Adrenal gland (tissue), 5 donors: ENCODE results near the gene ETFB.

Source experiments
- CTCF ChIP-seq, 6 experiments: fragments of 450-650 bp in 4 of 6; fragments of 200-600 bp in 2 of 6; sonication (generic) in 1 of 6; IDR thresholded peaks; 1 replicate in 5 of 6; 2 replicates in 1 of 6; pipeline versions ENCODE4 v1.5.1 to v1.8.0; 2016 to 2021; ENCODE audit warnings: antibody characterized with exemption in 6 of 6, mild to moderate bottlenecking in 2 of 6, moderate library complexity in 1 of 6
- POLR2A ChIP-seq, 2 donors: fragments of 450-650 bp; IDR thresholded peaks; one replicate each; pipeline ENCODE4 v1.6.1; 2017; ENCODE audit warnings: antibody characterized with exemption in 2 of 2, mild to moderate bottlenecking in 2 of 2, moderate library complexity in 1 of 2
- donor health status: DM: no; HTN: no; CAD: no.

- TF ChIP-seq CTCF (IDR thresholded peaks at IDR 0.05), result no peak
- no peak for TF ChIP-seq POLR2A (IDR thresholded peaks at IDR 0.05)
Measured at GRCh38 chr19:51342631-51343569, 23.3 kb downstream of the ETFB start.
